GM21423 (cell line): Measurements from ENCODE around the gene ERBB4.

Experiments
- ATAC-seq: cut with Tn5 transposase; IDR thresholded peaks from one replicate; pipeline ENCODE4 v1.9.1; 2021; ENCODE audit warnings: mild to moderate bottlenecking, moderate library complexity; ENCODE audit not compliant: unreplicated experiment

The ERBB4 gene

GRCh38 chr2:212099658-212100057 is 438.9 kb downstream of the ERBB4 start:
- ATAC-seq = no peak

- ATAC-seq = no peak
Observed at GRCh38 chr2:212098966-212099365, 439.6 kb downstream of the ERBB4 start.

GRCh38 chr2:212097001-212097400 is 441.6 kb downstream of the ERBB4 start:
- ATAC-seq = no peak

GRCh38 chr2:212089873-212090272 is 448.7 kb downstream of the ERBB4 start:
- no peak for ATAC-seq

- no peak for ATAC-seq
Observed at GRCh38 chr2:212088353-212088752, 450.2 kb downstream of the ERBB4 start.

GRCh38 chr2:212083492-212083891 is 455.1 kb downstream of the ERBB4 start:
- ATAC-seq = no peak

GRCh38 chr2:212078103-212078502 is 460.5 kb downstream of the ERBB4 start:
- peak; percentile 69 for ATAC-seq

GRCh38 chr2:212076456-212076855 is 462.1 kb downstream of the ERBB4 start:
- peak; percentile 58 for ATAC-seq

- no peak for ATAC-seq
Observed at GRCh38 chr2:212073360-212073759, 465.2 kb downstream of the ERBB4 start.

GRCh38 chr2:212066546-212066945 is 472.1 kb downstream of the ERBB4 start:
- ATAC-seq = no peak

- ATAC-seq = no peak
Observed at GRCh38 chr2:212064318-212064717, 474.3 kb downstream of the ERBB4 start.

GRCh38 chr2:212052412-212053159 is 486.0 kb downstream of the ERBB4 start:
- peak; percentile 84 for ATAC-seq

- ATAC-seq = no peak
Observed at GRCh38 chr2:212050871-212051270, 487.7 kb downstream of the ERBB4 start.

GRCh38 chr2:212042562-212042961 is 496.0 kb downstream of the ERBB4 start:
- ATAC-seq = no peak

GRCh38 chr2:212037062-212037461 is 501.5 kb downstream of the ERBB4 start:
- ATAC-seq = no peak

- ATAC-seq = no peak
Observed at GRCh38 chr2:212034841-212035585, 503.6 kb downstream of the ERBB4 start.

- ATAC-seq = no peak
Observed at GRCh38 chr2:212033888-212034287, 504.7 kb downstream of the ERBB4 start.

GRCh38 chr2:212032536-212033219 is 505.9 kb downstream of the ERBB4 start:
- ATAC-seq = no peak

GRCh38 chr2:212032032-212032431 is 506.6 kb downstream of the ERBB4 start:
- no peak for ATAC-seq

GRCh38 chr2:212030709-212031108 is 507.9 kb downstream of the ERBB4 start:
- no peak for ATAC-seq

- no peak for ATAC-seq
Observed at GRCh38 chr2:212028798-212029394, 509.7 kb downstream of the ERBB4 start.
